ENCODE data around the gene ALK. TPM values are rescaled to one million over a fixed set of nuclear protein-coding genes. Genes with fewer than 3 reads are reported as not detected.

The ALK gene
- total RNA-seq, 1 experiment from 2014 or later: not detected

DNA sequence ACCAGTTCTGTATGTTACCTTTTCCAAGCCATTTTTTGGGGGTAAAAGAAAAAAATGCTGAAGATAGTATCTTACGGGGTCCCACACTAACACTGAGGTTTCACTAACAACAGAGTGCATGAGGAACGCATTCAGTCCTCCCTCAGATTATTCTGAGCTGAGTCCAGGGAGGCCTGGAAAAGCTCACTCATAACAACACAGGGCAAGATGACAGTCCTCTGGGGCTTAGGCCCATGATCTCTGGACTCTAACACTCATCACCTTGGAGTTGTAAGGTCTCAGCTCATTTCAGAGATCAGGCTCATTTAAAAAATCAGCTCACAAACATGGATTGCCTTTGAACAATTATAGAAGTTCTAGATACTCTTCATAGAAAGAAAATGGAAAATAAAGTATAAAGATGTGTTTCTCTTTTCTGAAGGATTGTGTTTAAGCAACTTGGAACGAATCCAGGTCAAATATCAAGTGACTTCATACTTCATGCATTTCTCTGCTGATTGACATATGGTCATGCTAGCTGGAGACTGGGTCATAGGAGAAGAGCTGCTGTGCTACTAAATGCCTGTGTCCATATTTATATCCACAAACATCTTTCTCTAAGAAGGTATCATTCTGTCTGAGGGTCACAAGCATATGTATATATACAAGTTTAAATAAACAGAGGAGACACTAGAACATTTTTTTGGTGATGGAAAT lies 265.8 kb downstream of the ALK start:
- no peak for DNase-seq (ENCODE audit: low spot score)

DNA sequence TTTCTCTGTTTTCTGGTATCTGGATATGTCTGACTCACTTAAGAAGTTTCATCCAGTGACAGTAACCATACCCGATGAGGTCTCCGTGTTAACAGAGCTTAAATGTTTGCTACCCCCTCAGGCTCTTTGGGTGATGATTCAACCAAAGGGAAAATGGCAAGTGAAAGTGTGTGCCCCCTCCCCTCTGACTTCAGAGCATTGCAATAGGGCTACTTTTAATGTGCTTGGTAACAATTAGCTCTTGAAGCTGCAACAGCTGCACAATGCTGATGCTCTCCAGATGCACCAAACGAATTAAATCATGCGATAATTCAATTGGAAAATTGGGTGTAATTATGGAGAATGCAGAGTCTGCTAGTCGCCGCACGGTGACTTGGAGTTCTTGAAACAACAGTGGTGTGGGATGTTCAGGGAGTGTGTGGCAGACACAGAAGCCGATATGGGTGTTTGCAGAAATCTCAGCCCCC lies 270.7 kb downstream of the ALK start:
- DNase-seq (ENCODE audit: low spot score): no peak

DNA sequence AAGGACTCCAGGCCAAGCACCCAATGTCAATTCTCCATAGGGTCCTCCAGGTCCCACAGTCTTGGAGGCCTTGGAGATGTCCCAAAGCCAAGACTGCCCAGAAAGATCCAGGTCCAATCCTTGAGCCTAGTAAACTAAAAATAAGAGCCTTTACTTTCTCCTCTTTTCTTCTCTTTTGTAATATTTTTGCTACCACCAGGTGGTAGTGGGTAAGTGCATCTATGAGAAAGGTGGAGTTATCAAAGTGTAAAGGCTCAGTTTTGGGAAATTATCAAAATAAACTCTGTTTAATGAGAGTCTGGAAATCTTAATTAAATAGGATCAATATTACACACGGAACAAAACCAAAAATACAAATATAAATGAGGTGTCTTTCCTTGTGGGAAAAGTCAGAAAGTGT lies 276.4 kb downstream of the ALK start:
- DNase-seq (ENCODE audit: low spot score): no peak

DNA sequence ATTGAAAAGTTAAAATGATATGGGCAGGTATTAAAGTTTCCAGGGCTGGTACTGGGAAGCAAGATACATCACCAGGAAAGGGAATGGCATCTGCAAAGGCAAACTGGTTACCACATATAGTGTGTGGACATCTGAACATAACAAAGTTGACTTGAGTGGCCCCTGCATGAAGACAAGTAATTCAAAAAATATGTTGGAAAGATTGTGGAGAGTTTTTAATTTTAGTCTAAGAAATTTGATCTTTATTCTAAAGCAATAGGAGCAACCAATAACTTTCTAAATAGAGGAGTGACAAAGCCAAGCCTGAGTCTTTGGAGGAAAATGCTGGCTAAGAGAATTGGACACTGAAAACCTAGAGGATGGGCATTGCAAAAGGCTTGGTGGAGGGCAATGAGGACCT lies 278.2 kb downstream of the ALK start:
- no peak for DNase-seq (ENCODE audit: low spot score)

DNA sequence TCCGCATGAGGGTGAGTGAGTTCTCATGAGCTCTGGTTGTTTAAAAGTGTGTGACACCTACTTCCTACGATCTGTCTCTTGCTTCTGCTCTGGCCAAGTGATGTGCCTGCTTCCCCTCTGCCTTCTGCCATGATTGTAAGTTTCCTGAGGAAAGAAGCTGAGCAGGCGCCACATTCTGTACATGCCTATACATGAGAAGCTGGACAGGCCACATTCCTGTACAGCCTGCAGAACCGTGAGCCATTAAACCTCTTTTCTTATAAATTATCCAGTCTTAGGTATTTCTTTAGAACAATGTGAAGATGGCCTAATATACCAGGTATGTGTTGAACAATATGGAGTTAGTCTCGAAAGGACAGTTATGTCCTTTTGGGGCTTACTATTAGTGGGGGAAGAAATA lies 281.0 kb downstream of the ALK start:
- DNase-seq (ENCODE audit: low spot score): no peak

DNA sequence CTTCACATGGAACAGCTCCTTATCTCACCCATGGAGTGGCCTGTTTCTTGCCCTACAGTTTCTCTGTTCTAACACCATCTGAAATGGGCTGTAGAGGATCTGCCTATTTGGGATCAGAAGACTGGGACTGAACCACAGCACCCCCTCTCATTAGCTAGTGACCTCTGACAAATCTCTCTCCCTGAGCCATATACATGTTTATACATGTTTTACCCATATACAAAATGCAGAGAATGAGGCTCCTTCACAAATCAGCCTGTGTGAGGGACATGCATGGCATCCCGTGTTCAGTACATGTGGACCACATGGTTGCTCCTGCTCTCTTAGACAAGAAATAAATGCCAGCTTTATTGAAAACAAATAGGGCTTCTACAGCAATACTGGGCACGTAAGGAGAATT lies 282.7 kb downstream of the ALK start:
- no peak for DNase-seq (ENCODE audit: low spot score)

DNA sequence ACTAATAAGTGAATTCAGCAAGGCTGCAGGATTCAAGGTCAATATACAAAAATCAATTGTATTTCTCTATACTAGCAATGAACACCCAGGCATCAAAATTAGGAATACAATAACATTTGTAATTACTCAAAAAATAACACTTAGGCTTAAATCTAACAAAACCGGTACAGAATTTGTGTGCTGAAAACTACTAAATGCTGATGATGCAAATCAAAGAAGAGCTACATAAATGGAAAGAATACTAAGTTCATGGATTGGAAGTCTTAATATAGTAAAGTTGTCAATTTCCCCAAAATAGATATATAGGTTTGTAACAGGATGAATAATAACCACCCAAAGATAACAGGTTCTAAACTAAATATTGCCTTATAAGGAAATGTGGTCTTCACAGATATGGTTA lies 286.5 kb downstream of the ALK start:
- DNase-seq (ENCODE audit: low spot score): no peak

DNA sequence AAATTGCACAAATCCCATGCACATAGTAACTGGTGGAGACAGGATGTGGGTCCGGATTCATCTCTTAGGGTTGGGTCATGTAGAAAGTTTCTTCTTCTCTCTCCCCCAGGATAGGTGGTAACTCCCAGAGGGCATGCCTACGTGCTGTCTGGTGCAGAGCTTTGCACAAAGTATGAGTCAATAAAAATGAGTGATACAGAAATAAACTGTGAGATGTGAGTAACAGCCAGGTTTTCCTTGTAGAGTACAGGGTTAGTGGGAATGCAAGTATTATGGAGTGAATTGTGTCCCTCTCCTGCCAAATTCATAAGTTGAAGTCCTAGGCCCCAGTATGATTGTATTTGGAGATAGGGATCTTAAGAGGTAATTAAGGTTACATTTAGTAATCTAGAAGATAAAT lies 289.4 kb downstream of the ALK start:
- DNase-seq (ENCODE audit: low spot score): no peak

DNA sequence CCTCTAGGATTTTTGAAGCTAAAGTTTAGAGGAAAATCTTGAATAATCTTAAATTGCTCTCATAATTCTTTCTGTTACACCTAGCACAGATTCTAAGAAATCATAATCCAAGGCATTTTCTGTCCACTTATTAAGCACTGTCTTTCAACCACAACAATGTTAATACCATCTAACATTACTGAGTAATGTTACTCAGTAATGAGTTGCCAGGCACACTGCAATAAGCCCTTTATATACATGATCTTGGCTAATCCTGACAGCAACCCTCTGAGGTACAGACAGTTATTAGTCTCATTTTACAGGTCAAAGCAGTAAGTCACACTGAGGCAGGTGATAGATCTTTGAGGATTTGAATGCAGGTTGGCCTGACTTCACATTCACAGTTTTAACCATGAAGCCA lies 291.9 kb downstream of the ALK start:
- DNase-seq (ENCODE audit: low spot score): no peak

DNA sequence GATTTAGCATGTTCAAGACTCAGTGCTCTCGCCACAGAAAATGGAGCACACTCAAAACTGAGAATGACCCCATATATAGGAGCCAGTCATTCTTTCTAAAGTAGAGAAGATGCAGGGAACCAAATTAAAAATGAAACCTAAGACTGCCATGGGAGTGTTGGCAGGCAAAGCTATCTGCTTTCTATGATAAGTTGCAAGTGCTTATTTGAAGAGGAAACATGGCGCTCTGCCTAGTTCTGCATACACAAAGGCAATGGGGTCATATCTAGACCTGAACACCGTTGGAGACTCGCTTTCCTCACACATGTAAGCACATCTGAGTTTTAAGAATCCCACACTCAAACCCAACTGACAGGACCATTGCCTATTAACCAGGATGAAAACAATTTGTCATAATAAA lies 292.5 kb downstream of the ALK start:
- DNase-seq (ENCODE audit: low spot score): no peak

DNA sequence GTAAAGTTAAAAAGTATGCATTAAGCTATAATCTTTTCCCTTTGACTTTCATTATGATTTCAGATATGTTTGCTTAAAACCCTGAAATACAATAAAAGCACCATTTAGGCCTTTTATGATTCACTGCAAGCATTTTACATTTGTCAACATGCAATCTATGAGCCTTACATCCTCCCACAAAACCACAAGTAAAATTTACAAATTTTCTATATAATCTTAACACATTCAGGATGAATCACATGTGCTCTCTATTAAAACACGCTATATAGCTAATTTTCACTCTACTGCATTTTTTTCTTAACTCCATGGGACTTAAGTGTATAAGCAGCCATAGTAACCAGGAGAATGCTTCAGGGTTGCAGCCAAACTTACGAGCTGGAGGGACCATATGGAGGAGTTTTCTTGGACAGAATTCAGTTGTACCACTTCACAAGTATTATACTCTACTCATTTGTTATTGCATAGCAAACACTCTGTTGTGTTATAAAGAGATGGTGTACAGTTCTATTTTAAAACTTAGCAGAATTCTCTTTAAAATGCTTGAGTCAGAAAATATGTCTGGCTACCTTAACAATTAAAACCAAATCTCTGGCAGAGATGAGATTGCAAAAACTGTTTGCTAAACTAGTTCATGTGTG lies 293.2 kb downstream of the ALK start:
- DNase-seq (ENCODE audit: low spot score): no peak

DNA sequence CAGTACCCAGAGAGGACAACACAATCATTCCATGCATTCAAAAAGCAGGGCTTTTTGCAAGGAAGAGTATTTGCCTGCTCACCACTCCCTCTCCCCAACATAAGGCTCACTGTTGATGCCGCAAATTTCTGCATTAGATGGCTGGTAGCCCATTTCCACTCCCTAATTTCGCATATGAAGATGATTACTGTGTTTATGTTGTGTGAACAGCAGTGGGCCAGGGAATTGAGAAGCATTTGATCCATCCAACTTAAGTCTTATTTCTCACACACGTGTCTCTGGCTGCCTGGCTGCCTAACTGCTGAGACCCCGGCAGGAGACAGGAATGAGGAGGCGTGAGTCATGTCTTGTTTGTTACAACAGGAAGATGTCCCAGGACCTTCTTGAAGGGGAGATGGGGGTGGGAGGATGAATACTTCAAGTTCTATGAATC lies 294.1 kb downstream of the ALK start:
- DNase-seq (ENCODE audit: low spot score): no peak

DNA sequence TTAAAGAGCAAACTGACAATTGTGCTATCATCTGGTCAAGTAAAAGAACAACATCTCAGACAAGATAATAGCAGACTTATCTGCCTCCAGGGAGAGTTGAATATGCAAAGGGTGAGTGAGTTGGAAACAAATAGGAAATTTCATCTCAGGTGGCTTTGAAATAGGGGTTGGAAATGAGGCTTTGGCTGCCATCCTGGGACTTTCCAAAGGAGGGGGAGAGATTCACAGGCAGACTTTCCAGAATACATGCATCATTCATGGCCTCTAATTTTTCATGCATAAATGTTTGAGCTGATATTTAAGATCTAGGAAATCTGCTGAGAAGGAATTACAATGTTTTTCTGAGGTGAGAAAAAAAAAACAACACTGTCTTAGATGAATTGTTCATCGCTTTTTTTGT lies 300.5 kb downstream of the ALK start:
- DNase-seq (ENCODE audit: low spot score): no peak

DNA sequence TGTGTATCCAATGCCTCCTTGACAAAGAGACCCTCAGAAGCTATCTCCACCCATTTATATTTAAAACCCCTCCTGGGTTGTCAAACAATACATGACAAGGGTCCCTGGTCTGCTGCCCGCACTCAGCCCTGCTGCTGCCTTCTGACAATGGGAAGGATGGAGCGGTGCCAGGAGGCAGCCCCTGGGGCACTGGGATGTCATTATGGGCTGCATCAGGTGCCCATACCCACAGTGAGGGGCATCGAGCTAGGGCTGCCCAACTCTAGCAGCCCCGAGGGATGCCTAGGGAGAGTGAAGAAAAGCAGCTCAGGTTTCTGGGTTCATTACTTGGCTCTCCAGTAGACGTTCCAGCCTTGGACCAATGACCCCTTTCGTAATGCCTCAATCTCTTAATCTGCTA lies 301.7 kb downstream of the ALK start:
- no peak for DNase-seq (ENCODE audit: low spot score)

DNA sequence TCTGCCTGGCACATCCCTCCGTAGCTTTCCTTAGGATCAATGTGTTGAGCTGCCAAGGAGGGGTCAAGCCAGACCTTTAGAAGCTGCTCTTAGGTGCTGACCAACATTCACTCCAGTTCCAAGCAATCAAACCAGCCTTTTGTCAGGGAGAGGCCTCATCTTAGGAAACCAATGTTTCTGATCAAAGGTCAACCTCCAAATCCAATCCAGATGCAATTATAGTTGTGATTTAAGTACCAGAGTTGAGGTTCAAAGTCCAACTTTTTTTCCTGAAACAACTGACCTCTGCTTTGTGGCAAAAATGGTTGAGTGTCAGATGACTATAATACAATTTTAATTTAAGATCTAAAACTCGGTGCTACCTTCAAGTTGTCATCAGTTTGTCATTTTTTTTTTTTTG lies 303.4 kb downstream of the ALK start:
- DNase-seq (ENCODE audit: low spot score): no peak

DNA sequence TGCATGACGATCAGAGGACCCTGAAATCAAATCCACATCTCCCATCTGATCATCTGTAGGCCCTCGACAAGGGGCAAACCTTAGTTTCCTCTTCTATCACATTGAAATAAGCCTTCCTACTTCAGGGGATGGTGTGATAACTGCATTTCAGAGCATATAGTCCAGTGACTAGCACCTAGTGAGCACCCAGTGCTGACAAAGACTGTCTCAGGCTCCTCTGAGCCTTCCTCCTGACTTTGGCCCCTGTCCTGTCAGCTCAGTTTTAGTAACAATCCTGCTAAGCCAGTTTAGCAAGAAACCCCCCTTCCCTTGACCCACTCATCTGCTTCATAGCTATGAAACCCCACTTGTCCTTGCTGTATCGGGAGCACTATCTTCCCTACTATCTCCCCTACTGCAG lies 304.0 kb downstream of the ALK start:
- no peak for DNase-seq (ENCODE audit: low spot score)

DNA sequence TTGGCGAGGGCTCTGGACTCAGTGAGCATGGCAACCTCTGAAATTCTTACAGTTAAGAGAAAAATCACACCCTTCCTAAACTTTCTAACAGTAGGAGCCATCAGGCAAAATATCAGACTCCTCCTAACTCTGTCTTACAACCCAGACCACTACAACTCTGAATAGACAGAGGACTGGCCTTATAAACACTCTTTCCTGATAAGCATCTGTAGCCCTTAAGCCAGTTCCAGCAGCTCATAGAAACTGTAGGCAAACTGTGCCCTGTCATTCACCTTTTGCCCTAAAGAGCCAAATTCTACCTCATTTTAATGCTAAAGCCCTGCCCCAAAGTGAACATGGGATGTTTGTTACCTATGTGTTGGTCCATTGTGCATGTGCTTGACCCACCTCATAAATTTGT lies 304.8 kb downstream of the ALK start:
- no peak for DNase-seq (ENCODE audit: low spot score)

DNA sequence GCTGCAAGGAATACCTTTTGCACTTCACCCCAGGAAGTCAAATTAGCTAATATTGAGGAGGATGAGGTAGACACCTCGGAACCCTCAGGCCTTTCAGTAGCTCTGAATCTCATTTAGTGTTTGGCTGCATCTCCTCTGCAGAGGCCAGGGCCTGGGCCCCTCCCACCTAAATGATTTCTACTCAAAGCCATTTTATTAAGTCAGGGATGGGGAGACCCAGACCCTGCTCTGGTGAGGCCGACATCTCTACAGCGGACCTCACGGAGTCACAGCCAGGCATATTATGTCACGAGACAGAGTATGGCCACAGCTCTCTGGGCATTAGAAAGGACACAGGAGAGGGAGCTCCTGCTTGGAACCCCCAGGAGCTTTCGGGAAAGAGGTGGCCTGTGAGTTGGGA lies 305.5 kb downstream of the ALK start:
- DNase-seq (ENCODE audit: low spot score): no peak

DNA sequence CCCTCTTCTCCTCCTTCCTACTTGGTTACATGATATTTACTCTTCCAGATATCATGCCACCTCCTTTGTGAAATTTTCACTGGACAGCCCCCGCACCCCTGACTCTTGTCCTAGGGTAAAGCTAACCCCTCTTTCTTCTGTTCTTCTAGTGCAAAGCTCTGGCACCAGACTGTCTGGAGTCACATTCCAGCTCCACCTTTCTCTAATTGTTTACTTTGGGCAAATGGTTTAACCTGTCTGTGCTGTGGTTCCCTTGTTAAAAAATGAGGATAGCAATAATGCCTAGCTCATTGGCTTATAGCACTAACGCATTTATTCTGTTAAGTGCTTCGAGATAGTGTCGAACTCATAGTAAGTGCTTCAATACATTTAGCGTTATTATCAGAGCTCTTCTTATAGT lies 306.2 kb downstream of the ALK start:
- DNase-seq (ENCODE audit: low spot score): no peak

DNA sequence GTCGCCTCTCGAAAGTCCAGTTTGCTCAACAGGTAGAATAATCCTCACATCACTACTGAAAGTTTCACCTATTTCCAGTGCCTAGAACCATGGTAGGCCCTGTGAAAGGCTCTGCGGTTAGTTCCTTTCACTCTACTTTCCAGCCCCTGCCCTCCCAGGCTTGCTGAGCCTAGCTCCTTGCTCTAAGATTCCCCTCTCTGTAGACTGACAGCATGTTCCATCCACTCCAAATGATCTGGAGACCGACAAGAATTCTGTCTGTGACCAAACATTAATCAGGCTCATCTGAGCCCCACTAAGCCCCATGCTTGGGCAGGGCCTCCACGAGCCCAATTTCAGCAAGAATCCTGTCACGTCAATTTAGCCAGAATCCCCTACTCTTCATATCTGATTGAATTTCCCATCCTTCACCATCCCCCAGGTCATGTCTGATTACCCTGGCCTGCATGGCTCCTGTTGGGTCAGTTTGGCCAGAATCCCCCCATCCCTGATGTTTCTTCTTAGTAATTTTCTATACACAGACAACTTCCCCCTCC lies 307.0 kb downstream of the ALK start:
- no peak for DNase-seq (ENCODE audit: low spot score)

DNA sequence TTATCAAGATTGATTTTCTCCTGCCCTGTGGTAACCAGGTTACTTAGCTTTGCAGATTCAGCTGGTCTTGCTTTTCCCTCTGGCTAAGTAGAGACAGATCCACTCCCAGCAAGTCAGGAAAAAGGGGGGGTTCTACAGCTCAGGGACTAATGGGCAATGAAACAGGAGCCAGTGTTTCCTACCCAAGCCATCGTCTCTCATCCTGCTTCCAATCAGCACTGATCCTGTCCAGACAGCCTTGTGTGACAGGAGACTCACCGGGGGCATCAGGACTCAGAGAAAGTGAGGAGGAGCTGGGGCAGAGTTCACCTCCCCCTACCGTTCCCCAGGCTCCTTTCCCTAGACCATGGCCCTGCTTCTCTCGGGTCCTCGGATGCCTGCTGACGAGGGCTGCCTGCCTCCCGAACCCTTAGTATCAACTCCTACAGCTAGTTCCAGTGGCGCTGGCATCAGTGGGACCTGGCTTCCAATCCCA lies 307.6 kb downstream of the ALK start:
- no peak for DNase-seq (ENCODE audit: low spot score)

DNA sequence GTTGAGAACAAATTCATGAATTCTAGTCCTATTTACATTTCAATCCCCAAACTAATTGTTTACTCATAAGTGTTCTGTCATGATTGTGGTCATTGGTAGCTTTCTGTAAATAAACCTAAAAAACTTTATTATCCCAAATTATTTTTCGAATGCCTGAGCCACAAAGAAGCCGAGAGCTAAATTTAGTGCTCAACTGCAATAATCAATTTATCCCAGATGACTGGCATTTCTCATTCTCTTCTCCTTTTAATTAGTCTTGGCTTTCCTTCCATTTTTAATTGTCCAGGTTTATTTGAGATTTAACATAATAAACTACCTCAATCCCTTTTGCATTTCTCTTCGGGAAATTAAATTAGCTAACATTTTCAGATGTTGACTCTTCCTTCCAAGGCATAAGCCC lies 308.3 kb downstream of the ALK start:
- DNase-seq (ENCODE audit: low spot score): no peak

DNA sequence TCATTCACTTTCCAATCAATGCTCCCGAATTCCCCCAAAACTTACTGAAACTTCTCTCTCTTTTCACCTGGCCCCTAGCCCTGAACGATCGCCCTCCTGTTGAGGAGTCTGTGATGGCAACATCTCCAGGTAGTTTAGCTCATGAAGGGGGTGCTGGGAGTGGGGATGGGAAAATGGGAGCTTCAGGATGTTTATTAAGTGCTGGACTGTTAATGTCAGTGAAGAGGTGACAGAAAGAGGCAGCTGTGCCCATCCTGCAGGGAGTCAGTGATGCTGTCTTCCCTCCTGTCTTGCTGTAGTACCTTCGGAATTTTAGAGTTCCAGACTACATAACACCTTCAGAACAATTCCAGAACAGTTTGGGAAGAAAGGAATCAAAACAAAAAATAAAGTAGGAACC lies 308.8 kb downstream of the ALK start:
- no peak for DNase-seq (ENCODE audit: low spot score)
